ENCODE measurements around the gene BNIP5.

DNA sequence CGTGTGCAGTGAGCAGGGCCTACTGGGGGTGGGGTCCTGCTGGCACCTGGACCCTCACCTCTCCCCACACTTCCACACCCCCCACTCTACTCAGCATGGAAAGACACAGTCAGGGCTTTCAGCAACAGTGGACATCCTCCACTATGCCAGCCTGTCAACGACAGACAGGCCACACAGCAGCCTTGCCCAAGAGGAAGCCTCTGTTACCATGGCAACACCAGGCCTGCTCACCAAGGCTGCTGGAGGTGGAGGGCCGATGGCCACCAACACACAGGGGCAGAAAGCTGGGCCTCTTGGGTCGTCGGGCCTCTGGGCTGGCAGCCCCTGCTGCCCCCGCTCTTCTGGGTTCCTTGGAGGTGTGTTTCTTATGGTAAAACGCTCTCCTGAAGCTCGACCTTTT lies 13.6 kb downstream of the BNIP5 start:
- TF ChIP-seq, protein P1, sequence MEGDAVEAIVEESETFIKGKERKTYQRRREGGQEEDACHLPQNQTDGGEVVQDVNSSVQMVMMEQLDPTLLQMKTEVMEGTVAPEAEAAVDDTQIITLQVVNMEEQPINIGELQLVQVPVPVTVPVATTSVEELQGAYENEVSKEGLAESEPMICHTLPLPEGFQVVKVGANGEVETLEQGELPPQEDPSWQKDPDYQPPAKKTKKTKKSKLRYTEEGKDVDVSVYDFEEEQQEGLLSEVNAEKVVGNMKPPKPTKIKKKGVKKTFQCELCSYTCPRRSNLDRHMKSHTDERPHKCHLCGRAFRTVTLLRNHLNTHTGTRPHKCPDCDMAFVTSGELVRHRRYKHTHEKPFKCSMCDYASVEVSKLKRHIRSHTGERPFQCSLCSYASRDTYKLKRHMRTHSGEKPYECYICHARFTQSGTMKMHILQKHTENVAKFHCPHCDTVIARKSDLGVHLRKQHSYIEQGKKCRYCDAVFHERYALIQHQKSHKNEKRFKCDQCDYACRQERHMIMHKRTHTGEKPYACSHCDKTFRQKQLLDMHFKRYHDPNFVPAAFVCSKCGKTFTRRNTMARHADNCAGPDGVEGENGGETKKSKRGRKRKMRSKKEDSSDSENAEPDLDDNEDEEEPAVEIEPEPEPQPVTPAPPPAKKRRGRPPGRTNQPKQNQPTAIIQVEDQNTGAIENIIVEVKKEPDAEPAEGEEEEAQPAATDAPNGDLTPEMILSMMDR (IDR thresholded peaks at IDR 0.05; ENCODE audit: borderline replicate concordance, extremely low read depth, low read length, poor library complexity, severe bottlenecking) = no peak
- no peak for TF ChIP-seq EZH2 (IDR thresholded peaks at IDR 0.05; ENCODE audit: borderline replicate concordance, low read depth, low read length, severe bottlenecking)
